DOHH2 (cell line): ENCODE results near the gene ACSBG1.

ENCODE experiments used
- CTCF ChIP-seq: fragments of 200-600 bp; sonication (generic); IDR thresholded peaks from one replicate; pipeline ENCODE4 v1.5.1; 2014; ENCODE audit warnings: antibody characterized with exemption, mild to moderate bottlenecking, low read depth, low read length; ENCODE audit not compliant: poor library complexity, severe bottlenecking
- EZH2phosphoT487 ChIP-seq: fragments of 200-600 bp; sonication (generic); IDR thresholded peaks from 2 replicates; pipeline ENCODE4 v1.6.1; 2017; ENCODE audit warnings: borderline replicate concordance, mild to moderate bottlenecking, antibody characterized with exemption, low read length, moderate library complexity, mixed read lengths

DNA sequence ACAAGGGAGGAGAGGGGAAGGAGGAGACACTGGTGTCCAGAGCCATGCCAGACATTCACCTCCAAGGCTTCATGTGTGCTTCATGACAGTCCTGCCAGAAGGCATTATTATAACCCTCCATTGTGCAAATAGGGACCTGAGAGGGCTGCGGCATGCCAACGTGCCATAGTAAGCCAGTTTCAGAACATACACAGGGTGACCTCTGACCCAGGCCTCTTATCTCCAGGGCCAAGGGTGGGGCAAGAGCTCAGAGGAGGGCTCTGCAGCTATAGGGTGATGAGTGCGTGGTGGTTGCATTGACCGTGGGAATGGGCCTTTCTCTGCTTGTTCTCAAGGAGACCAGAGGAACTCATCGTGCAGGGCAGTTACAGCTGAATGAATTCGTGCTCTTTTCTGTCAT is 9.7 kb upstream of the ACSBG1 start:
- no peak for TF ChIP-seq CTCF
- no peak for TF ChIP-seq EZH2phosphoT487
